CD14-positive monocyte (primary cell): ENCODE measurements around the gene B3GNT4. TPM values are rescaled to one million over a fixed set of nuclear protein-coding genes. Genes with fewer than 3 reads are reported as not detected.

Source experiments
- DNase-seq, 3 donors: peaks; one replicate each; pipeline ENCODE4 v3.0.0-alpha.2; 2011 to 2022
- H2AFZ ChIP-seq: 2 replicates; pipeline ENCODE4 v1.6.0; 2012; ENCODE audit warnings: mild to moderate bottlenecking, low read depth, low read length, inconsistent platforms; ENCODE audit not compliant: insufficient read depth, poor library complexity, severe bottlenecking
- H3K27ac ChIP-seq, 2 donors: 1 replicate in 1 of 2; 2 replicates in 1 of 2; pipeline ENCODE4 v1.5.1; 2012 to 2013; ENCODE audit warnings: low read length in 2 of 2, control low read depth in 1 of 2, inconsistent platforms in 1 of 2, low read depth in 1 of 2, mild to moderate bottlenecking in 1 of 2
- H3K27me3 ChIP-seq, 2 donors: one replicate each; pipeline versions ENCODE4 v1.6.0 to v1.6.1; 2011 to 2013; ENCODE audit warnings: low read length in 2 of 2; ENCODE audit not compliant: control insufficient read depth in 2 of 2, insufficient read depth in 2 of 2
- H3K36me3 ChIP-seq, 2 donors: replicated peaks in 1 of 2; 1 replicate in 1 of 2; 2 replicates in 1 of 2; pipeline versions ENCODE4 v1.5.1 to v1.6.1; 2012 to 2013; ENCODE audit warnings: low read length in 2 of 2, control low read depth in 1 of 2, inconsistent platforms in 1 of 2, mild to moderate bottlenecking in 1 of 2; ENCODE audit not compliant: insufficient read depth in 2 of 2, control insufficient read depth in 1 of 2
- H3K4me1 ChIP-seq, 2 donors: 1 replicate in 1 of 2; 2 replicates in 1 of 2; pipeline versions ENCODE4 v1.5.1 to v1.6.1; 2012 to 2013; ENCODE audit warnings: low read length in 2 of 2, control low read depth in 1 of 2, inconsistent platforms in 1 of 2, mild to moderate bottlenecking in 1 of 2, moderate library complexity in 1 of 2; ENCODE audit not compliant: insufficient read depth in 2 of 2, control insufficient read depth in 1 of 2
- H3K4me2 ChIP-seq: replicated peaks from 2 replicates; pipeline ENCODE3; 2012; ENCODE audit warnings: low read length, moderate library complexity, mild to moderate bottlenecking; ENCODE audit not compliant: poor library complexity, severe bottlenecking; ENCODE audit errors: extremely low read depth
- H3K4me3 ChIP-seq, 3 experiments: fragments of 200-600 bp in 1 of 3; sonication (generic) in 1 of 3; replicated peaks in 1 of 3; 1 replicate in 2 of 3; 2 replicates in 1 of 3; pipeline ENCODE4 v1.5.1; 2011 to 2013; ENCODE audit warnings: low read length in 3 of 3, mild to moderate bottlenecking in 3 of 3, control low read depth in 2 of 3, low read depth in 2 of 3, inconsistent platforms in 1 of 3, moderate library complexity in 1 of 3
- H3K79me2 ChIP-seq: 2 replicates; pipeline ENCODE4 v1.6.0; 2012; ENCODE audit warnings: mild to moderate bottlenecking, control low read depth, inconsistent platforms, low read length, moderate library complexity; ENCODE audit not compliant: insufficient read depth
- H3K9ac ChIP-seq: 2 replicates; pipeline ENCODE4 v1.6.0; 2017; ENCODE audit warnings: low read length, mild to moderate bottlenecking; ENCODE audit not compliant: insufficient read depth, poor library complexity, severe bottlenecking
- H3K9me3 ChIP-seq, 2 donors: replicated peaks in 1 of 2; 1 replicate in 1 of 2; 2 replicates in 1 of 2; pipeline versions ENCODE4 v1.5.1 to v1.6.1; 2012 to 2013; ENCODE audit warnings: low read length in 2 of 2, control low read depth in 1 of 2; ENCODE audit not compliant: control insufficient read depth in 1 of 2, insufficient read depth in 1 of 2
- H4K20me1 ChIP-seq: 2 replicates; pipeline ENCODE4 v1.6.0; 2012; ENCODE audit warnings: mild to moderate bottlenecking, low read length, control low read depth, moderate library complexity; ENCODE audit not compliant: insufficient read depth
- H3K27ac Mint-ChIP-seq, 7 donors: one replicate each; pipeline ENCODE4 v1.8.0; 2020; ENCODE audit warnings: mild to moderate bottlenecking in 7 of 7, mixed read lengths in 7 of 7, moderate library complexity in 6 of 7, inconsistent platforms in 2 of 7
- H3K27me3 Mint-ChIP-seq, 3 donors: one replicate each; pipeline ENCODE4 v1.8.0; 2021 to 2022; ENCODE audit warnings: low read depth in 3 of 3, mild to moderate bottlenecking in 3 of 3, mixed read lengths in 3 of 3, moderate library complexity in 3 of 3, inconsistent platforms in 1 of 3
- H3K36me3 Mint-ChIP-seq, 2 donors: one replicate each; pipeline ENCODE4 v1.8.0; 2020; ENCODE audit warnings: mixed read lengths in 2 of 2, inconsistent platforms in 1 of 2, mild to moderate bottlenecking in 1 of 2
- H3K4me1 Mint-ChIP-seq: one replicate; pipeline ENCODE4 v1.8.0; 2020; ENCODE audit warnings: mild to moderate bottlenecking, mixed read lengths
- H3K4me3 Mint-ChIP-seq, 2 donors: one replicate each; pipeline ENCODE4 v1.8.0; 2020; ENCODE audit warnings: mild to moderate bottlenecking in 2 of 2, mixed read lengths in 2 of 2, moderate library complexity in 1 of 2
- H3K9me3 Mint-ChIP-seq, 7 donors: one replicate each; pipeline ENCODE4 v1.8.0; 2020 to 2022; ENCODE audit warnings: mixed read lengths in 7 of 7, mild to moderate bottlenecking in 6 of 7, moderate library complexity in 6 of 7, inconsistent platforms in 2 of 7
- CTCF ChIP-seq: fragments of 200-600 bp; IDR thresholded peaks from one replicate; pipeline ENCODE4 v1.8.0; 2022; ENCODE audit warnings: antibody characterized with exemption, mild to moderate bottlenecking
- WGBS: methylation state at CpG from one replicate; pipeline ENCODE4 v1.1.5; 2013; ENCODE audit warnings: missing lambda C conversion rate; ENCODE audit not compliant: insufficient coverage; 5-methylcytosine and 5-hydroxymethylcytosine counted together
- intact Hi-C, 2 donors: fragments of 100-400 bp; cut with micrococcal nuclease; formaldehyde crosslinking; loops; one replicate each; pipeline versions ENCODE4 v1.15.0 to v1.15.1; 2023
- polyA plus RNA-seq, 3 donors: library from polyadenylated mRNA; depleted of rRNA in 1 of 3; unstranded in 2 of 3; stranded (reverse) in 1 of 3; fragments of 300-500 nt in 2 of 3; fragments of >200 nt in 1 of 3; fragmentation: Illumina TruSeq in 2 of 3; gene quantifications; 1 replicate in 2 of 3; 2 replicates in 1 of 3; pipeline ENCODE4 v1.2.3, GENCODE V29; 2012 to 2021

Gene B3GNT4
- polyA plus RNA-seq, 3 donors: not detected

GRCh38 chr12:122215771-122216170 lies 12.3 kb downstream of the B3GNT4 start:
- Mint-ChIP-seq H3K36me3 (peaks cover 69 to 98% of the 10 kb centered on the region in 2 donors), H3K9me3 (no peaks in the 10 kb centered on the region), H3K27ac (no peak overlapping the region), H3K4me1 (no peaks in the 10 kb centered on the region), H3K27me3 (peaks cover 0 to 3% (median 0%) of the 10 kb centered on the region in 3 donors), H3K4me3 (no peak overlapping the region)
- H3K79me2 ChIP-seq: peaks cover 5% of the 10 kb centered on the region
- no peak for DNase-seq
- intact Hi-C loops: no loop called here
- H3K4me2 ChIP-seq: no peak overlapping the region
- 100% methylated on average over 3 of the region's 5 CpGs for WGBS
- no peak overlapping the region for H3K27ac ChIP-seq
- H3K9ac ChIP-seq: no peak overlapping the region
- no peak overlapping the region for H2AFZ ChIP-seq
- H3K4me3 ChIP-seq: no peak overlapping the region
- no peak for TF ChIP-seq CTCF
- peaks cover 75 to 96% of the 10 kb centered on the region in 2 donors for H3K36me3 ChIP-seq
- H3K27me3 ChIP-seq: no peaks in the 10 kb centered on the region
- H3K9me3 ChIP-seq: no peaks in the 10 kb centered on the region
- H4K20me1 ChIP-seq: peaks cover 19% of the 10 kb centered on the region
- H3K4me1 ChIP-seq: no peaks in the 10 kb centered on the region

- Histone ChIP-seq H3K9ac (no peak overlapping the region), H4K20me1 (peaks cover 22% of the 10 kb centered on the region), H3K4me3 (no peak overlapping the region), H3K79me2 (peaks cover 9% of the 10 kb centered on the region), H3K27ac (no peak overlapping the region), H3K4me2 (no peak overlapping the region), H3K36me3 (peaks cover 75 to 96% of the 10 kb centered on the region in 2 donors), H2AFZ (no peak overlapping the region), H3K27me3 (no peaks in the 10 kb centered on the region), H3K9me3 (no peaks in the 10 kb centered on the region), H3K4me1 (no peaks in the 10 kb centered on the region)
- DNase-seq: no peak
- intact Hi-C loops: no loop called here
- WGBS: no CpG with 5 or more reads among the region's 1 CpG
- Mint-ChIP-seq H3K9me3 (no peaks in the 10 kb centered on the region), H3K4me1 (no peaks in the 10 kb centered on the region), H3K4me3 (no peak overlapping the region), H3K36me3 (peaks cover 72 to 99% of the 10 kb centered on the region in 2 donors), H3K27me3 (peaks cover 0 to 3% (median 1%) of the 10 kb centered on the region in 3 donors), H3K27ac (no peak overlapping the region)
- TF ChIP-seq CTCF: no peak
Measured at GRCh38 chr12:122216445-122216844, 12.9 kb downstream of the B3GNT4 start.
